ENCODE measurements around the gene SEZ6L2. TPM values are rescaled to one million over a fixed set of nuclear protein-coding genes. Genes with fewer than 3 reads are reported as not detected.

Gene SEZ6L2
- total RNA-seq, 4 donors from 2014 or later: 1.4 to 100 (median 3.1) TPM

GRCh38 chr16:29831490-29831889 lies 67.9 kb downstream of the SEZ6L2 start:
- DNase-seq (ENCODE audit: low spot score in 2 of 2): no peak
- H3K4me3 ChIP-seq (ENCODE audit: low read depth, poor library complexity, severe bottlenecking): no peak overlapping the region
- intact Hi-C loops (cut with DNase I; ENCODE audit: low total_unique reads): no loop called here
- no peak for TF ChIP-seq CTCF (IDR thresholded peaks at IDR 0.05)
- WGBS, 2 donors: 46 to 55% methylated on average over 2 of the region's 2 CpGs

GRCh38 chr16:29830774-29831173 lies 68.6 kb downstream of the SEZ6L2 start:
- intact Hi-C loops (cut with DNase I; ENCODE audit: low total_unique reads): no loop called here

GRCh38 chr16:29826342-29826695 lies 73.0 kb downstream of the SEZ6L2 start:
- H3K4me3 ChIP-seq (ENCODE audit: low read depth, poor library complexity, severe bottlenecking): no peak overlapping the region
- TF ChIP-seq CTCF (IDR thresholded peaks at IDR 0.05): no peak
- no peak for TF ChIP-seq POLR2A (IDR thresholded peaks at IDR 0.05)
- DNase-seq (ENCODE audit: low spot score in 2 of 2): no peak
- 83 to 95% methylated on average over 8 of the region's 8 CpGs for WGBS, 2 donors
- intact Hi-C loops (cut with DNase I; ENCODE audit: low total_unique reads): no loop called here

More at GRCh38 chr16:29830774-29831173, 68.6 kb downstream of the SEZ6L2 start:
- TF ChIP-seq POLR2A (IDR thresholded peaks at IDR 0.05) (no peak), CTCF (IDR thresholded peaks at IDR 0.05) (no peak)
- WGBS, 2 donors: 90 to 92% methylated on average over 11 of the region's 11 CpGs
- H3K4me3 ChIP-seq (ENCODE audit: low read depth, poor library complexity, severe bottlenecking): no peak overlapping the region
- no peak for DNase-seq (ENCODE audit: low spot score in 2 of 2)

GRCh38 chr16:29825145-29826044 lies 74.0 kb downstream of the SEZ6L2 start:
- no peak for DNase-seq (ENCODE audit: low spot score in 2 of 2)
- no peak for TF ChIP-seq CTCF (IDR thresholded peaks at IDR 0.05)
- no peak for TF ChIP-seq POLR2A (IDR thresholded peaks at IDR 0.05)
- intact Hi-C loops (cut with DNase I; ENCODE audit: low total_unique reads): no loop called here
- 41 to 47% methylated on average over 10 of the region's 10 CpGs for WGBS, 2 donors
- no peak overlapping the region for H3K4me3 ChIP-seq (ENCODE audit: low read depth, poor library complexity, severe bottlenecking)

- no peak overlapping the region for H3K4me3 ChIP-seq (ENCODE audit: low read depth, poor library complexity, severe bottlenecking)
- no peak for DNase-seq (ENCODE audit: low spot score in 2 of 2)
- intact Hi-C loops (cut with DNase I; ENCODE audit: low total_unique reads): no loop called here
- WGBS, 2 donors: 22 to 32% methylated on average over 7 of the region's 7 CpGs
- TF ChIP-seq POLR2A (IDR thresholded peaks at IDR 0.05) (no peak), CTCF (IDR thresholded peaks at IDR 0.05) (no peak)
Observed at GRCh38 chr16:29824589-29825144, 74.7 kb downstream of the SEZ6L2 start.
